ENCODE measurements around the gene GGT6.

The GGT6 gene

GRCh38 chr17:4534928-4535666 is 25.3 kb downstream of the GGT6 start:
- ATAC-seq: peak; percentile 3; the same call in 2 of the 3 replicates

DNA sequence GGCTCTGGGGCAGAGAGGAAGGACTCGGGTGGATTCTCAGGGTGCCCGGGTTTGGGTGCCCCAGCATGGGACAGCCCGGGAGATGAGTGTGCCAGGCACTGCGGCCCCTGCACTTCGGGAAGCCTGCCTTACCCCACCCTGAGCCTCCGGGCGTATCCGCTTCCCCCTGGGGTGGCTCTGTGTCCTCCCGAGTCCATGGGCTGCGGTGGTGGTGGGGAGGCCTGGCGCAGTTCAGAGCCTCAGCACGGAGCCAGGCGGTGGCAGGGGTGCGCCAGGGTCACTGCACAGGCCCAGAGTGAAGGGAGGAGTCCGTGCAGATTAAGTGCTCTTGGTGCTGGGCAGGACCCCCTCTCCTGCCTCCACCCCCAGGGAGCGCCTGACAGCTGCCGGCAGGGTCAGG is 25.9 kb downstream of the GGT6 start:
- ATAC-seq: peak; percentile 16
- TF ChIP-seq ZFP30 (CRISPR knock-in tag; IDR thresholded peaks at IDR 0.05): no peak
- no peak for TF ChIP-seq SNAI2 (CRISPR knock-in tag; IDR thresholded peaks at IDR 0.05)
- TF ChIP-seq GLIS3 (CRISPR knock-in tag; IDR thresholded peaks at IDR 0.05): no peak
- no peak for TF ChIP-seq CSDC2 (CRISPR knock-in tag; IDR thresholded peaks at IDR 0.05)
- TF ChIP-seq ZC3H10 (CRISPR knock-in tag; IDR thresholded peaks at IDR 0.05): no peak
- TF ChIP-seq CREB5 (CRISPR knock-in tag; IDR thresholded peaks at IDR 0.05; ENCODE audit: low read depth): no peak
- no peak for TF ChIP-seq ISL1 (CRISPR knock-in tag; IDR thresholded peaks at IDR 0.05)
- TF ChIP-seq TOX (CRISPR knock-in tag; IDR thresholded peaks at IDR 0.05; ENCODE audit: borderline replicate concordance): no peak
- TF ChIP-seq ZNF565 (CRISPR knock-in tag; conservative IDR thresholded peaks at IDR 0.05; ENCODE audit: low read depth): no peak
- TF ChIP-seq, protein P1, sequence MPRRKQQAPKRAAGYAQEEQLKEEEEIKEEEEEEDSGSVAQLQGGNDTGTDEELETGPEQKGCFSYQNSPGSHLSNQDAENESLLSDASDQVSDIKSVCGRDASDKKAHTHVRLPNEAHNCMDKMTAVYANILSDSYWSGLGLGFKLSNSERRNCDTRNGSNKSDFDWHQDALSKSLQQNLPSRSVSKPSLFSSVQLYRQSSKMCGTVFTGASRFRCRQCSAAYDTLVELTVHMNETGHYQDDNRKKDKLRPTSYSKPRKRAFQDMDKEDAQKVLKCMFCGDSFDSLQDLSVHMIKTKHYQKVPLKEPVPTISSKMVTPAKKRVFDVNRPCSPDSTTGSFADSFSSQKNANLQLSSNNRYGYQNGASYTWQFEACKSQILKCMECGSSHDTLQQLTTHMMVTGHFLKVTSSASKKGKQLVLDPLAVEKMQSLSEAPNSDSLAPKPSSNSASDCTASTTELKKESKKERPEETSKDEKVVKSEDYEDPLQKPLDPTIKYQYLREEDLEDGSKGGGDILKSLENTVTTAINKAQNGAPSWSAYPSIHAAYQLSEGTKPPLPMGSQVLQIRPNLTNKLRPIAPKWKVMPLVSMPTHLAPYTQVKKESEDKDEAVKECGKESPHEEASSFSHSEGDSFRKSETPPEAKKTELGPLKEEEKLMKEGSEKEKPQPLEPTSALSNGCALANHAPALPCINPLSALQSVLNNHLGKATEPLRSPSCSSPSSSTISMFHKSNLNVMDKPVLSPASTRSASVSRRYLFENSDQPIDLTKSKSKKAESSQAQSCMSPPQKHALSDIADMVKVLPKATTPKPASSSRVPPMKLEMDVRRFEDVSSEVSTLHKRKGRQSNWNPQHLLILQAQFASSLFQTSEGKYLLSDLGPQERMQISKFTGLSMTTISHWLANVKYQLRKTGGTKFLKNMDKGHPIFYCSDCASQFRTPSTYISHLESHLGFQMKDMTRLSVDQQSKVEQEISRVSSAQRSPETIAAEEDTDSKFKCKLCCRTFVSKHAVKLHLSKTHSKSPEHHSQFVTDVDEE (CRISPR knock-in tag; IDR thresholded peaks at IDR 0.05): no peak
- TF ChIP-seq ZNF70 (CRISPR knock-in tag; IDR thresholded peaks at IDR 0.05): no peak
- no peak for TF ChIP-seq ESRRG (CRISPR knock-in tag; IDR thresholded peaks at IDR 0.05)
- TF ChIP-seq PATZ1 (CRISPR knock-in tag; IDR thresholded peaks at IDR 0.05; ENCODE audit: borderline replicate concordance): no peak

More at GRCh38 chr17:4534928-4535666, 25.3 kb downstream of the GGT6 start:
- TF ChIP-seq RARB (CRISPR knock-in tag; IDR thresholded peaks at IDR 0.05): no peak
- TF ChIP-seq CREB5 (CRISPR knock-in tag; IDR thresholded peaks at IDR 0.05; ENCODE audit: low read depth): no peak
- no peak for TF ChIP-seq GLIS3 (CRISPR knock-in tag; IDR thresholded peaks at IDR 0.05)
- no peak for TF ChIP-seq PPARA (CRISPR knock-in tag; IDR thresholded peaks at IDR 0.05; ENCODE audit: borderline replicate concordance)
- no peak for TF ChIP-seq ZFP30 (CRISPR knock-in tag; IDR thresholded peaks at IDR 0.05)
- TF ChIP-seq, protein P1 (CRISPR knock-in tag; IDR thresholded peaks at IDR 0.05): no peak
- no peak for TF ChIP-seq PATZ1 (CRISPR knock-in tag; IDR thresholded peaks at IDR 0.05; ENCODE audit: borderline replicate concordance)
- TF ChIP-seq TCF4 (CRISPR knock-in tag; IDR thresholded peaks at IDR 0.05; ENCODE audit: borderline replicate concordance): no peak
- TF ChIP-seq ZNF70 (CRISPR knock-in tag; IDR thresholded peaks at IDR 0.05): no peak
- TF ChIP-seq, protein P2, sequence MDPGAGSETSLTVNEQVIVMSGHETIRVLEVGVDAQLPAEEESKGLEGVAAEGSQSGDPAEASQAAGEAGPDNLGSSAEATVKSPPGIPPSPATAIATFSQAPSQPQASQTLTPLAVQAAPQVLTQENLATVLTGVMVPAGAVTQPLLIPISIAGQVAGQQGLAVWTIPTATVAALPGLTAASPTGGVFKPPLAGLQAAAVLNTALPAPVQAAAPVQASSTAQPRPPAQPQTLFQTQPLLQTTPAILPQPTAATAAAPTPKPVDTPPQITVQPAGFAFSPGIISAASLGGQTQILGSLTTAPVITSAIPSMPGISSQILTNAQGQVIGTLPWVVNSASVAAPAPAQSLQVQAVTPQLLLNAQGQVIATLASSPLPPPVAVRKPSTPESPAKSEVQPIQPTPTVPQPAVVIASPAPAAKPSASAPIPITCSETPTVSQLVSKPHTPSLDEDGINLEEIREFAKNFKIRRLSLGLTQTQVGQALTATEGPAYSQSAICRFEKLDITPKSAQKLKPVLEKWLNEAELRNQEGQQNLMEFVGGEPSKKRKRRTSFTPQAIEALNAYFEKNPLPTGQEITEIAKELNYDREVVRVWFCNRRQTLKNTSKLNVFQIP (CRISPR knock-in tag; IDR thresholded peaks at IDR 0.05; ENCODE audit: borderline replicate concordance, low read depth): no peak
- no peak for TF ChIP-seq ZC3H10 (CRISPR knock-in tag; IDR thresholded peaks at IDR 0.05)
- no peak for TF ChIP-seq ISL1 (CRISPR knock-in tag; IDR thresholded peaks at IDR 0.05)

All from SK-N-SH treated with all-trans-retinoic acid at 6 μM for 48 hours (cell line).